Activated CD8-positive, alpha-beta T cell treated with anti-CD3 and anti-CD28 coated beads for 36 hours (primary cell): Measurements from ENCODE around the gene SH3BP2. TPM values are rescaled to one million over a fixed set of nuclear protein-coding genes. Genes with fewer than 3 reads are reported as not detected.

Source experiments
- ATAC-seq: fragments of 200-7000 bp; cut with Tn5 transposase; one replicate; pipeline ENCODE4 v1.10.0; 2021; ENCODE audit warnings: mild to moderate bottlenecking, moderate library complexity
- CTCF ChIA-PET: fragments of 350-600 bp; sonication (Branson Sonifier 250); formaldehyde crosslinking; loops from one replicate; lab custom pipeline; 2021; ENCODE audit warnings: antibody characterized with exemption; lab: Charles Lee
- POLR2A ChIA-PET: fragments of 350-600 bp; sonication (Branson Sonifier 250); formaldehyde crosslinking; loops from one replicate; lab custom pipeline; 2021; ENCODE audit warnings: antibody characterized with exemption; lab: Charles Lee
- DNase-seq: peaks from one replicate; pipeline ENCODE4 v3.0.0-alpha.2; 2020
- H3K27ac Mint-ChIP-seq: one replicate; pipeline ENCODE4 v1.8.0; 2021; ENCODE audit warnings: mild to moderate bottlenecking, mixed read lengths
- H3K27me3 Mint-ChIP-seq: one replicate; pipeline ENCODE4 v1.8.0; 2021; ENCODE audit warnings: mixed read lengths
- H3K36me3 Mint-ChIP-seq: one replicate; pipeline ENCODE4 v1.8.0; 2021; ENCODE audit warnings: low read depth, mixed read lengths
- H3K4me1 Mint-ChIP-seq: one replicate; pipeline ENCODE4 v1.8.0; 2021; ENCODE audit warnings: low read depth, mixed read lengths
- H3K4me3 Mint-ChIP-seq: one replicate; pipeline ENCODE4 v1.8.0; 2021; ENCODE audit warnings: mild to moderate bottlenecking, moderate library complexity, mixed read lengths
- H3K9me3 Mint-ChIP-seq: one replicate; pipeline ENCODE4 v1.8.0; 2021; ENCODE audit warnings: mixed read lengths
- CTCF ChIP-seq: fragments of 200-600 bp; IDR thresholded peaks from one replicate; pipeline ENCODE4 v1.8.0; 2022; ENCODE audit warnings: antibody characterized with exemption, mild to moderate bottlenecking
- intact Hi-C: fragments of 100-400 bp; cut with micrococcal nuclease; formaldehyde crosslinking; loops from one replicate; pipeline ENCODE4 v1.10.0; 2022
- total RNA-seq, 2 experiments: library from RNA; stranded (reverse); gene quantifications; one replicate each; pipeline ENCODE4 v1.2.3, GENCODE V29; 2021

The SH3BP2 gene
- total RNA-seq, 2 experiments from 2014 or later: 54.8 to 59.0 TPM

GRCh38 chr4:2827874-2828751 is 35.2 kb downstream of the SH3BP2 start:
- DNase-seq: no peak

GRCh38 chr4:2828758-2829181 is 35.9 kb downstream of the SH3BP2 start:
- Mint-ChIP-seq H3K36me3 (peaks cover 40% of the 10 kb centered on the region), H3K4me3 (no peak overlapping the region), H3K27me3 (no peaks in the 10 kb centered on the region), H3K9me3 (no peaks in the 10 kb centered on the region), H3K4me1 (peaks cover 2% of the 10 kb centered on the region), H3K27ac (no peak overlapping the region)
- ChIA-PET CTCF (no interaction called here), POLR2A (no interaction called here)
- ATAC-seq (no peak), DNase-seq (no peak)
- intact Hi-C loops: no loop called here
- TF ChIP-seq CTCF: no peak

More at GRCh38 chr4:2827874-2828751, 35.2 kb downstream of the SH3BP2 start:
- CTCF ChIA-PET: no interaction called here
- Mint-ChIP-seq H3K27ac (no peak overlapping the region), H3K36me3 (peaks cover 42% of the 10 kb centered on the region), H3K4me1 (peaks cover 3% of the 10 kb centered on the region), H3K4me3 (no peak overlapping the region), H3K27me3 (no peaks in the 10 kb centered on the region), H3K9me3 (no peaks in the 10 kb centered on the region)
- intact Hi-C loops: no loop called here
- no peak for TF ChIP-seq CTCF
- POLR2A ChIA-PET: interaction anchor here (1.1 kb wide), 1 partner anchor 8 kb away, joined by 5 read pairs; no protein-coding TSS in a partner anchor
- ATAC-seq: no peak

- ATAC-seq (no peak), DNase-seq (no peak)
- no peak for TF ChIP-seq CTCF
- intact Hi-C loops: no loop called here
- no peak overlapping the region for H3K4me3 Mint-ChIP-seq
- H3K27me3 Mint-ChIP-seq: no peaks in the 10 kb centered on the region
- ChIA-PET CTCF (interaction anchor here (0.6 kb wide), 1 partner anchor 26 kb away, joined by 4 read pairs; no protein-coding TSS in a partner anchor), POLR2A (no interaction called here)
- peaks cover 38% of the 10 kb centered on the region for H3K36me3 Mint-ChIP-seq
- H3K4me1 Mint-ChIP-seq: peaks cover 4% of the 10 kb centered on the region
- H3K27ac Mint-ChIP-seq: no peak overlapping the region
- H3K9me3 Mint-ChIP-seq: no peaks in the 10 kb centered on the region
Measured at GRCh38 chr4:2829321-2829932, 36.5 kb downstream of the SH3BP2 start.

- Mint-ChIP-seq H3K27me3 (no peaks in the 10 kb centered on the region), H3K4me3 (no peak overlapping the region), H3K9me3 (no peaks in the 10 kb centered on the region), H3K4me1 (peaks cover 10% of the 10 kb centered on the region), H3K36me3 (peaks cover 33% of the 10 kb centered on the region), H3K27ac (no peak overlapping the region)
- DNase-seq (no peak), ATAC-seq (no peak)
- POLR2A ChIA-PET: interaction anchor here (1.3 kb wide), 1 partner anchor 32 kb away, joined by 3 read pairs; no protein-coding TSS in a partner anchor
- no peak for TF ChIP-seq CTCF
- CTCF ChIA-PET: interaction anchor here (0.6 kb wide), 1 partner anchor 25 kb away, joined by 4 read pairs; no protein-coding TSS in a partner anchor
- intact Hi-C loops: no loop called here
Measured at GRCh38 chr4:2829933-2830451, 37.1 kb downstream of the SH3BP2 start.
